ENCODE measurements around the gene CSRP3. TPM values are rescaled to one million over a fixed set of nuclear protein-coding genes. Genes with fewer than 3 reads are reported as not detected.

The CSRP3 gene
- total and polyA plus RNA-seq, 2 of the 4 experiments (the other 2 are of a cell fraction): not detected

DNA sequence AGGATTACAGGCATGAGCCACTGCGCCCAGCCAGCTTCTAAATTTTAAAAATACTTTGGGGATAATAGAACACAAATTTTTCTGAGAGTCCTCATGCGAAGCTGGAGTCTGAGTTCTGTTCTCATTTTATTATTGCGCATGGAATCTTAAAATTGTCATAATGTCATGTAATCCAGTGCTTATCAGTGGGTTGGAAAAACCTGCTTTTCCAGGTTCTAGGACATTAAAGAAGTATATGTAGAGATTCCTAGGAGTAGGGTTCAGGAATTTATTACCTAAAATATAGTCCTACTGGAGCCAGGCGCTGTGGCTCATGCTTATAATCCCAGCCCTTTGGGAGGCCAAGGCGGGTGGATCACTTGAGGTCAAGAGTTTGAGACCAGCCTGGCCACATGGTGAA is 43.6 kb upstream of the CSRP3 start:
- intact Hi-C loops (cut with micrococcal nuclease) (no loop called here), dilution Hi-C loops (cut with HindIII; ENCODE audit: low sequenced_read_pairs, unreplicated experiment) (no loop called here), in situ Hi-C loops (cut with MboI; ENCODE audit: low sequenced_read_pairs) (no loop called here)
- peaks cover 30% of the 10 kb centered on the region for H3K27me3 ChIP-seq (ENCODE audit: control insufficient read depth, insufficient read depth, low read length)
- no peak overlapping the region for H2BK20ac ChIP-seq (ENCODE audit: low read depth, low read length)
- no peak overlapping the region for H4K8ac ChIP-seq (ENCODE audit: low read depth in 2 of 2, low read length in 2 of 2)
- H3K23ac ChIP-seq (ENCODE audit: low read depth, low read length): no peak overlapping the region
- TF ChIP-seq RFX5 (IDR thresholded peaks at IDR 0.05; ENCODE audit: low read depth, low read length): no peak
- no peak for TF ChIP-seq BHLHE40 (IDR thresholded peaks at IDR 0.05; ENCODE audit: low read depth, low read length)
- TF ChIP-seq MAFK (IDR thresholded peaks at IDR 0.05; ENCODE audit: low read depth, low read length): no peak
- TF ChIP-seq, protein P1, sequence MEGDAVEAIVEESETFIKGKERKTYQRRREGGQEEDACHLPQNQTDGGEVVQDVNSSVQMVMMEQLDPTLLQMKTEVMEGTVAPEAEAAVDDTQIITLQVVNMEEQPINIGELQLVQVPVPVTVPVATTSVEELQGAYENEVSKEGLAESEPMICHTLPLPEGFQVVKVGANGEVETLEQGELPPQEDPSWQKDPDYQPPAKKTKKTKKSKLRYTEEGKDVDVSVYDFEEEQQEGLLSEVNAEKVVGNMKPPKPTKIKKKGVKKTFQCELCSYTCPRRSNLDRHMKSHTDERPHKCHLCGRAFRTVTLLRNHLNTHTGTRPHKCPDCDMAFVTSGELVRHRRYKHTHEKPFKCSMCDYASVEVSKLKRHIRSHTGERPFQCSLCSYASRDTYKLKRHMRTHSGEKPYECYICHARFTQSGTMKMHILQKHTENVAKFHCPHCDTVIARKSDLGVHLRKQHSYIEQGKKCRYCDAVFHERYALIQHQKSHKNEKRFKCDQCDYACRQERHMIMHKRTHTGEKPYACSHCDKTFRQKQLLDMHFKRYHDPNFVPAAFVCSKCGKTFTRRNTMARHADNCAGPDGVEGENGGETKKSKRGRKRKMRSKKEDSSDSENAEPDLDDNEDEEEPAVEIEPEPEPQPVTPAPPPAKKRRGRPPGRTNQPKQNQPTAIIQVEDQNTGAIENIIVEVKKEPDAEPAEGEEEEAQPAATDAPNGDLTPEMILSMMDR (conservative IDR thresholded peaks at IDR 0.05; ENCODE audit: low read depth, low read length): no peak
- TF ChIP-seq, protein P2, sequence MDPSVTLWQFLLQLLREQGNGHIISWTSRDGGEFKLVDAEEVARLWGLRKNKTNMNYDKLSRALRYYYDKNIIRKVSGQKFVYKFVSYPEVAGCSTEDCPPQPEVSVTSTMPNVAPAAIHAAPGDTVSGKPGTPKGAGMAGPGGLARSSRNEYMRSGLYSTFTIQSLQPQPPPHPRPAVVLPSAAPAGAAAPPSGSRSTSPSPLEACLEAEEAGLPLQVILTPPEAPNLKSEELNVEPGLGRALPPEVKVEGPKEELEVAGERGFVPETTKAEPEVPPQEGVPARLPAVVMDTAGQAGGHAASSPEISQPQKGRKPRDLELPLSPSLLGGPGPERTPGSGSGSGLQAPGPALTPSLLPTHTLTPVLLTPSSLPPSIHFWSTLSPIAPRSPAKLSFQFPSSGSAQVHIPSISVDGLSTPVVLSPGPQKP (IDR thresholded peaks at IDR 0.05; ENCODE audit: borderline replicate concordance, low read depth, low read length): no peak
- TF ChIP-seq CHD1 (IDR thresholded peaks at IDR 0.05; ENCODE audit: low read depth, low read length): no peak
- no peak for TF ChIP-seq CEBPB (IDR thresholded peaks at IDR 0.05; ENCODE audit: low read depth, low read length)
- TF ChIP-seq MXI1 (IDR thresholded peaks at IDR 0.05; ENCODE audit: borderline replicate concordance, low read depth, low read length): no peak
- no peak overlapping the region for H3K18ac ChIP-seq (ENCODE audit: low read depth, low read length)
- H3K9me1 ChIP-seq (ENCODE audit: insufficient read depth, low read length): no peaks in the 10 kb centered on the region
- H4K5ac ChIP-seq (ENCODE audit: low read depth, low read length): no peak overlapping the region
- no peak for ATAC-seq (ENCODE audit: low read depth)
- POLR2A ChIA-PET (ENCODE audit: unreplicated experiment): no interaction called here
- no peaks in the 10 kb centered on the region for H3K9me3 ChIP-seq (ENCODE audit: control insufficient read depth, insufficient read depth, low read length)
- no peak overlapping the region for H3K4me2 ChIP-seq (ENCODE audit: low read depth, low read length)
- H3K4ac ChIP-seq (ENCODE audit: low read depth, low read length): no peak overlapping the region
- no peaks in the 10 kb centered on the region for H3K36me3 ChIP-seq (ENCODE audit: control insufficient read depth, insufficient read depth, low read length)
- no peak overlapping the region for H3K14ac ChIP-seq (replicated peaks; ENCODE audit: low read depth, low read length)
- CTCF ChIA-PET: no interaction called here
- H3K4me3 ChIP-seq (ENCODE audit: insufficient read depth, low read depth, low read length): no peak overlapping the region
- no peak overlapping the region for H3K56ac ChIP-seq (ENCODE audit: extremely low read depth, insufficient read depth, low read length)
- H4K91ac ChIP-seq (ENCODE audit: insufficient read depth, low read depth, low read length): no peak overlapping the region
- no peak overlapping the region for H2AK5ac ChIP-seq (ENCODE audit: low read depth, low read length)
- no peak overlapping the region for H2AK9ac ChIP-seq (replicated peaks; ENCODE audit: low read depth, low read length, poor library complexity)
- H4K20me1 ChIP-seq (ENCODE audit: insufficient read depth, low read length): no peaks in the 10 kb centered on the region
- BruUV-seq (replicated peaks): no TSS peak
- no peaks in the 10 kb centered on the region for H3K4me1 ChIP-seq (ENCODE audit: control insufficient read depth, insufficient read depth, low read length)
- H3K9ac ChIP-seq (ENCODE audit: low read depth, low read length): no peak overlapping the region
- DNase-seq: no peak
- no peak overlapping the region for H3K27ac ChIP-seq (ENCODE audit: insufficient read depth, low read length)
- H2BK15ac ChIP-seq (ENCODE audit: low read depth, low read length): no peak overlapping the region
- WGBS, 2 experiments (ENCODE audit: extremely low coverage in 2 of 2, insufficient read length in 1 of 2): no CpG with 5 or more reads among the region's 5 CpGs
- no peak overlapping the region for H2BK120ac ChIP-seq (ENCODE audit: low read depth, low read length)
- no peak overlapping the region for H2AFZ ChIP-seq (replicated peaks; ENCODE audit: low read length, poor library complexity)
- peaks cover 0 to 2% of the 10 kb centered on the region in 2 experiments; a peak in 1 of 4 replicates for H3K79me1 ChIP-seq (ENCODE audit: low read depth in 1 of 2, low read length in 2 of 2)
- no peak overlapping the region for H2BK5ac ChIP-seq (ENCODE audit: low read depth, low read length, poor library complexity, severe bottlenecking)

All from IMR-90 (cell line).